ENCODE results near the gene GANC.
A peak's percentile ranks its signal among the peaks of the same experiment; 100 is the strongest.

The GANC gene

GRCh38 chr15:42348083-42348482, 75.1 kb downstream of the GANC start:
- no peak for DNase-seq

- no peak for DNase-seq
Observed at GRCh38 chr15:42349186-42349585, 76.2 kb downstream of the GANC start.

DNA sequence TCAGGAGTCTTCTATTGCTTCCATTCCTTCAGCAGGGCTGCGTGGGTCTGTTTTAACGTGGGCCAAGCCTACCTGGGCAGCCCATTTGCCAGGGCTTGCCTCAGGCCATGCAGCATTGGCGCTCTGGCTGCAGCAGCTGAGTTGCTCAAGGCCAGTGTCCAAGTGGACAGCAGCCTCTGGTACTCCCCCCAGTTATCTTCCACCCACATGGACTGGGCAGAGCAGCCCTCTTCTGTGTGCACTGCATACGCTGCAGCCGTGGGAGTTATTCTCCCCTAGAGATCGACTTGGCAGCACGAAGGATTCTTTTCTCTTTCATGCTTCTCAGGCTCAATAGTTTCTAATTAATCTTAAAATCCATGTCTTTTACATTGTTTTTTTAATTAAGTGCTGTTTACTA, 79.4 kb downstream of the GANC start:
- no peak for DNase-seq

GRCh38 chr15:42353061-42353460, 80.1 kb downstream of the GANC start:
- DNase-seq: no peak

GRCh38 chr15:42354824-42355223, 81.8 kb downstream of the GANC start:
- no peak for DNase-seq

- DNase-seq: no peak
Observed at GRCh38 chr15:42355291-42355690, 82.3 kb downstream of the GANC start.

DNA sequence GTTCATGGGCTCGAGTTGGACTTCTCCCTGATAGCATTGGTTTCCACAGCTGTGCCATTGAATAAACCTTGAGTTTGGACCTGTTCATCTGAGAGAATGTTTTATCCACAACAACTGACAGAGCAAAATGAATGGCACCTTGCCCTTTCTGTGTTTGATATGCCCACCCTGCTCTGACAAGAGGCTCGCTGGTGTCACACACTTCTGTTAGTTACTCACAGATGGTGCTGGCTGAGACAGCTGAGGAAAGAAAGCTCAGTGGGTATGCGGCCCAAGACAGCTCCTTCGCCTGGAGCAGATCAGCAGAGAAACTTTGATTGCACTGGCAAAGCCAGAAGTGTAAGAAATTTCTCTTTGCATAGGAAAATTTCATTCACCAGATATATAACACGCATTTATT, 83.8 kb downstream of the GANC start:
- DNase-seq: no peak

- no peak for DNase-seq
Observed at GRCh38 chr15:42358141-42358540, 85.1 kb downstream of the GANC start.

DNA sequence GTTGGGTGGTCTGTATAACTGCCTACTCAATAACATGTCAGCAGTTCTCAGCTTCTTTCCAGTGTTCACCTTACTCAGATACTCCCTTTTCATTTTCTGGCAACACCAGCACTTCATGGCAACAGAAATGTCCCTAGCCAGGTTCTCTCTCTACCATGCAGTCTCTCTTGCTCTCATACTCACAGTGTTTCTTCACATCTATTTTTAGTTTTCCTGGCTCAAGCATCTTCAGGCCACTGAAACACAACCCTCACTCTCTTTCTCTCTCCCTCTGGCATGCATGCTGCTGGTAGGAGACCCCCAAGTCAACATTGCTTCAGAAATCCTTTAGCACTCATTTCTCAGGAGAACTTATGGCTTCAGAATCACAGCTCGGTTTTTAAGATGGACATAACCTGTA, 86.2 kb downstream of the GANC start, which contains the start of gene CAPN3:
CAPN3 (plus strand) TSS at position 253 of the 400 bp plus-strand sequence. CDS start 305 bp downstream, outside the sequence.
- no peak for DNase-seq

DNA sequence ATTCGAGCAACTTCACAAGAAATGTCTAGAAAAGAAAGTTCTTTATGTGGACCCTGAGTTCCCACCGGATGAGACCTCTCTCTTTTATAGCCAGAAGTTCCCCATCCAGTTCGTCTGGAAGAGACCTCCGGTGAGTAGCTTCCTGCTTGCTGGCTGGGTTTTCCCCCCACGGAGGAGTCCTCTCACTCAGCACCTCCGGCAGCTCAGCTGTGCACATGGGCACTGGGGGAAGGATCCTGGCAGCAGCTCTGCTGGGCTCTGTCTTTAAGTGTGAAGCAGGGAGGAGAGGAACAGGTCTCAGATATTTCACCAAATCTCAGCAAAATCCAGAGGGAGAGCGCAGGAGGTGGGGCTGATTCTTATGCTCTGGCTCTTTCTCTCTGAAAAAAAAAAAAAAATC, 87.0 kb downstream of the GANC start:
- DNase-seq: no peak

GRCh38 chr15:42360535-42361112, 87.6 kb downstream of the GANC start:
- no peak for DNase-seq

- no peak for DNase-seq
Observed at GRCh38 chr15:42363487-42363886, 90.5 kb downstream of the GANC start.

DNA sequence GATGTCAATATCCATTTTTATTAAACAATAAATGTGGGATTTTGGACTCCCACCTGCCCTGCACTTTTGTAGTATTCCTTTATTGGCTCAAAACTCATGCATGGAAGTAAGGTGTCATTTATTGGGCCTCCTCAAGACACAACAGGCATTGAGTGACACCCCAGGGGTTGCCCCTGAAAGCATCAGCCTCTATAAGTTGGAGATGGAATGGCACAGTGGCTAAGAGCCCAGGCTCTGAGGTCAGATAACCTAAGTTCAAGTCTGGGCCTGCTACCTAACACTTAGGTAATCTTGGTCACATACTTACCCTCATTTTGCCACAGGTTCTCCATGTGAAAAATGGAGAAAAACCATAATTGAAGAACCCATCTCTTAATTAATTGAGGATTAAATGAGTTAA, 90.9 kb downstream of the GANC start:
- DNase-seq: no peak

DNA sequence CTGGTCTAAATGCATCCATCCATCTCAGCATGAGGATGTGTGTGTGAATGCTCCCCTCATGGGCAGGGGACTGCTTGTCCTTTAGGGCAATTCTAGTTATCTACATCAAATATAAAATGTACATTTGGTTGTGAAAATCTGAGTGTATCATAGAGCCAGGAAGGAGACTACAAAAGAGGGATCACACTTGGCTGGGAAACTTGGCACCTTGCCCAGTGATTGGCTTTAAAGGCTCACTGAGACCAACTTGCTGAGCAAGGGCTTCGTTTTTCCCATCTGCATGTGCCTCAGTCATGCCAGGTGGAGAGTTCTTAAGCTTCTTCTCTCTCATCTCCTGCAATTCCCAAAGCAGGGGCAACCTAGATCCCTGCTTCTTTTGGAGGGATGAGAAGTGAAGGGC, 91.5 kb downstream of the GANC start:
- no peak for DNase-seq

GRCh38 chr15:42365921-42366550, 93.0 kb downstream of the GANC start:
- DNase-seq: no peak

- DNase-seq: peak; percentile 5
Observed at GRCh38 chr15:42367041-42367440, 94.0 kb downstream of the GANC start.

DNA sequence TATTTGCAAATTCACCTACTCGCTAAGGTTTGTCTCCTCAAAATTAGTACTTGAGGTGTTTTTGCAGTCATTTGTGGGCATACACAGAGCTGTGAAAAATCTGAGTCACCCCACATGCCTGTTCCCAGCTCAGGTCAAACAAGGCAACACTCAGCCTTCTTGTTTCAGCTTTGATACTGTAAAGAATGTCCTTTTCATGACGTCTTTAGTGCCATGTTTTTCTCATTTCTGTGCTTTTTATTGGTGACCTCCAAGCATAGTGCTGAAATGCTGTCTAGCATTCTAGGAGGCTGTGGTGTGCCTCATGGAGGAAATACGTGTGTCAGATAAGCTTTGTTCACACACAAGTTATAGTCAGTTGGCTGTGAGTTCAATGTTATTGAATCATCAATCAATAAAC, 95.1 kb downstream of the GANC start:
- no peak for DNase-seq

- DNase-seq: no peak
Observed at GRCh38 chr15:42371096-42371495, 98.1 kb downstream of the GANC start.

DNA sequence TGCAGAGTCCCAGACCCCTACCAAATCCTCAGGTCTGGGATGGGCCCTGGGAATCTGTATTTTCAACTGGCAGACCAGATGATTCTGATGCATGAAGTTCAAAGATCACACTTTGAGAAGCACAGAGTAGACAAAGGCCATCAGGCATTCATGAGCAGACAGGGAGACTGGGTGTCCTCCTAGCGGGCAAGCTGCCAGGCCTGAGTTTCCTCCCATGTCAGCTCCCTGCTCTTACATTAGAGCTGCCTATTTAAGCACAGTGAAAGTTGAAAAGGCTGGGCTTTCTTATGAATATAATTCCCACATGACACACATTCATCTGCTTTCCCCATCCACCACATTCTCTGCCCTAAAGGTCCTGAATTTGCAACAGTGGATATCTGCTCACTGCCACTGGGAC, 100.3 kb downstream of the GANC start:
- no peak for DNase-seq

- no peak for DNase-seq
Observed at GRCh38 chr15:42373936-42374335, 100.9 kb downstream of the GANC start.

DNA sequence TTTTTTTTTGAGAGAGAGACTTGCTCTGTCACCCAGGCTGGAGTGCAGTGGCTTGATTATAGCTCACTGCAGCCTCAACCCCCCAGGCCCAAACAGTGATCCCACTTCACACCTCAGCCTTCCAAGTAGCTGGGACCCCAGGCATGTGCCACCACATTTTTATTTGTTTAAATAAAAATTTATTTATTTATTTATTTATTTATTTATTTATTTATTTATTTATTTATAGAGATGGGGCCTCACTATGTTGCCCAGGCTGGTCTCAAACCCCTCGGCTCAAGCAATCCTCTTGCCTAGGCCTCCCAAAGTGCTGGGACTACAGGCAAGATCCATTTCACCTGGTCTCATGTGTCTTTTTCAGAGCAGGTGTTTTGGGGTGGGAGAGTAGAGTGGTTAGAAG, 101.8 kb downstream of the GANC start:
- no peak for DNase-seq

GRCh38 chr15:42375252-42375651, 102.3 kb downstream of the GANC start:
- no peak for DNase-seq

- DNase-seq: no peak
Observed at GRCh38 chr15:42375941-42376340, 102.9 kb downstream of the GANC start.

DNA sequence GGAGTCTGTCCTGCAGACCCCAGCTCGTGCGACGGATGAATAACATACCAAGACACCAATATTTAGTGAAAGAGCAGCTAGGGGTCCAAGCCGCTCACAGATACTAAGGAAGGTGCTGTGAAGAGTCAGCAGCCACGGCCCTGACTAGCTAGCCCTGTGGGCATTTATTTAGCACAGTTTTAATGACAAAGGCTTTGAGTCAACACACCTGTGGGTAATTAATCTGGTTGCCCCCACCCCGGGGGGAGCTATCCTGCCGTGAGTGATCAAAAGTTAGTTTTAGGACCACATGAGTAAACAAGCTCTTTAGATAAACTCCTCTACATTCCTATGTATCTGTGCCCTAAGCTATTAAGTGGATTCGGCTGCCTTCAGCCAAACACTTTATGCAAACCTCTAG, 105.0 kb downstream of the GANC start:
- no peak for DNase-seq

GRCh38 chr15:42384597-42384996, 111.6 kb downstream of the GANC start:
- no peak for DNase-seq
